C4-2B (cell line): ENCODE measurements around the gene PLA2G2E.

Experiments
- CTCF ChIP-seq: fragments of 450-650 bp; conservative IDR thresholded peaks from 2 replicates; pipeline ENCODE4 v1.5.1; 2017; ENCODE audit warnings: mild to moderate bottlenecking
- ZFX ChIP-seq: fragments of 450-650 bp; IDR thresholded peaks from 2 replicates; pipeline ENCODE4 v1.6.1; 2017

- TF ChIP-seq CTCF (no peak), ZFX (no peak)
These were observed 17.8 kb upstream of the PLA2G2E start for GRCh38 chr1:19941206-19941568.
